ENCODE data around the gene TJP1.
"Not testable (repeated sequence)": the region's sequence is repeated elsewhere in the genome, so short reads cannot be mapped to it uniquely, and the experiment has no call there.

TJP1 gene

GRCh38 chr15:29708519-29708918 lies 113.7 kb downstream of the TJP1 start:
- DNase-seq, result no peak

DNA sequence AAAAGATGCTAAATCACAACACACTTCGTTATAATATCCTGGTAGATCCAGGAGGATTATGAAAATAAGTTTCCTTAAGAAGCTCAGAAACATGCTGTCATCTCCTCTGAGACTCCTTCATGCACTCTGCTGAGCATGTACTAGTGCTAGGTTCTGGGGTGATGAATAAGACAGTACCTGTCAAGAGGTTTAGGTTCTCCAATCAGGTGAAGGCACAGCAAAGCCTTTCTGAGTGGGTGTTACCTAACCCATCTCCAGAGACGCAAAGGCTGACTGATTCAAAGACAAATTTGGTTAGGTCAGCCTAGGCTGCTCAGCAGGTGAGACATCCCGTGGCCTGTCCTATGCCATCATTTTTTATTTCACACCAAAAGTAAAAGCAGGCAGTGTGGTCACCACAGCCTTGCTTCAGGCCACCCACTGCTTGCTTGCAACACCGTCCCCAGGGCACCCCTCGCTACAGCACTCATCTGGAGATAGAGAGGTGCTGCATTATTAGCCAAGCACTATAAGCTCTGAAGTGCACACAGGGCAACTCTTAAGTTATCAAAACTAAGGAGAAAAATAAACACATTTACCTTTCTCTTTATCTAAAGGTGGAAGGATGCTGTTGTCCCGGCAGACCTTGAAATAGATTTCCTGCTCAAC lies 117.2 kb downstream of the TJP1 start:
- peak in 14 of 56 donors; percentile 6 to 71 (median 34) for DNase-seq

DNA sequence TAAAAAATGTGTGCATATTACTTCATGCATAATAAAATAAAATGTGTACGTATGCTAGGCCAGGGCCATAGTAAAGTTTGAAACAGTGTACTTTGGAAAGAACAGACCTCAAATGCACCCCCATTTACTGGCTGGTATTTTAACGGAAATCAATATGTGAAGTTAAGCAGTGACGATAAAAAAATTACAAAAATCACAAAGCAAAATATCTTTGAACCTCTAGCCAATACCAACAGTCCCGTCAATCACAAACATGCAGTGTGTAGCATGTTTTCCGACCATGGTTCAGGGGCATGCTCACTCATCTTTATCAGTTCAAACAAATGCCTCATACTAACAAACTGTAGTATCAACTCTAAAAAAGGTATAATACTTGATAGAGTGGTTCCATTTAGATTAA lies 121.1 kb downstream of the TJP1 start:
- no peak for DNase-seq

DNA sequence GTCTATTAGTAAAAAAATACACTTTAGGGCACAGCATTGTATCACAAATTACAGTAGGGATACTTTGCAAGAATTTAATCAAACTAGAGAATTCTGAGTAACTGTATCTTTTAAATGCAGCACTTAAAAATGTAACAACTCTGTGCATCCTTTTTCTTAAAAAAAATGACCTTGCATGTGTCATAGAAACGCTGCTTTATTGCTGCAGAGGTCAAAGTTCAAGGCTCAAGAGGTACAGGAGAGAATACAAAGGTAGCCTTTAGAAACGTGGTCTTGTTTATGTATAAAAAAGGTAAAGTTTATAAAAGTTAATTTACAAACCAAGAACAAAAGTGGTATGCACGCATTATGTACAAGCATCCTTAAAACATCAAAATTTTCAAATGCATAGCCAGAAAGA lies 122.0 kb downstream of the TJP1 start:
- DNase-seq, result no peak

DNA sequence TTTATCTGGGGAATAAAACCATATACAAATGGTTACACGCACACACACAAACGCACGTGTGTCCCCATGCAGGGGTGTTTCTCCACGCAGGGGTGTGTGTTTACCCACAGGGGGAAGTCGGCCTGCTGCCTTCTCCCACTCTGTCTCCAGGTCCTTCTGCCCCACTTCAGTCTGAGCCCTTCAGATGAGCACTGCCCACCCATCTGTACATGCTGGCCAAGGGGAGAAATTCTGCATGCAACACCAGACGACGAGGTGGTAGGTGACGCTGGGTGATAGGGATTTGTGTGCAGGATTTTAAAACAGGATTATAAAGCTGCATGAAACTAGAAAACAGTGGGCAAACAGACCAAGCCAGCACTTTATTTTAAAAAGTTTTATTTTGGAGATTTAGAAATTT lies 122.5 kb downstream of the TJP1 start:
- DNase-seq, result no peak

DNA sequence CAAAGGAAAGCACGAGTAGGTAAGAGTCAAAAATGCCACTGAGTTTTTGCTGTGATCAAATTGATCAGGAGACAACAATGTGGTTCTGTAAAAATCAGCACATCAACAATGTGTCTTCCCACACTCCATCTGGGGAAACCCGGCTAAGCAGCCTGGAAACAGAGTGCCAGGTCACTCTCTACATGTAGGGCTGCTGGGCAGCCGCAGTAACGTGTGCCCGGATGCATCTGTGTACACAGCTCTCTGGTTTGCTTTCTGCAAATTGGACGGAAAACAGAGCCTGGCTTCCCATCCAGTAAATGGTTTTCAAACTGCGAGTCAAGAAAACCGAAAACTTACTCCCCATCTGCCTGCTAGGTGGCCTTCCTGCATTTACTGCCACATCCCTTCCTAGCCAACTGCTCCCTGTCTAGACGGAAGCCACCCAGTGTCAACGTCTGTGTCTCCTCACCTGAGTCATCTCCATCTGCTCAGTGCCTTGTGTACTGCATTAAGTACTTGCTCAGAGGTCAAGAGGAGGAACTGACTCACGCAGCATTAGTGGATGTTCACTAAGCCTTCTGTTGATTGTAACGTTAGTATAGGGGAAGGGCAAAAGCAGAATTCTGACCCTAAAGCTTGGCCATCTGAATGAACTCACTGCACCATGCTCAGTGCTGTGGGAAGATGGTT lies 124.1 kb downstream of the TJP1 start:
- no peak for DNase-seq

- DNase-seq, result no peak
These were observed 125.1 kb downstream of the TJP1 start for GRCh38 chr15:29696950-29697738.

GRCh38 chr15:29696506-29696905 lies 125.8 kb downstream of the TJP1 start:
- not testable (repeated sequence) for DNase-seq

GRCh38 chr15:29695489-29696167 lies 126.6 kb downstream of the TJP1 start:
- DNase-seq, result no peak

GRCh38 chr15:29693225-29693624 lies 129.0 kb downstream of the TJP1 start:
- DNase-seq, result no peak

- no peak for DNase-seq
These were observed 129.7 kb downstream of the TJP1 start for GRCh38 chr15:29692527-29692926.

DNA sequence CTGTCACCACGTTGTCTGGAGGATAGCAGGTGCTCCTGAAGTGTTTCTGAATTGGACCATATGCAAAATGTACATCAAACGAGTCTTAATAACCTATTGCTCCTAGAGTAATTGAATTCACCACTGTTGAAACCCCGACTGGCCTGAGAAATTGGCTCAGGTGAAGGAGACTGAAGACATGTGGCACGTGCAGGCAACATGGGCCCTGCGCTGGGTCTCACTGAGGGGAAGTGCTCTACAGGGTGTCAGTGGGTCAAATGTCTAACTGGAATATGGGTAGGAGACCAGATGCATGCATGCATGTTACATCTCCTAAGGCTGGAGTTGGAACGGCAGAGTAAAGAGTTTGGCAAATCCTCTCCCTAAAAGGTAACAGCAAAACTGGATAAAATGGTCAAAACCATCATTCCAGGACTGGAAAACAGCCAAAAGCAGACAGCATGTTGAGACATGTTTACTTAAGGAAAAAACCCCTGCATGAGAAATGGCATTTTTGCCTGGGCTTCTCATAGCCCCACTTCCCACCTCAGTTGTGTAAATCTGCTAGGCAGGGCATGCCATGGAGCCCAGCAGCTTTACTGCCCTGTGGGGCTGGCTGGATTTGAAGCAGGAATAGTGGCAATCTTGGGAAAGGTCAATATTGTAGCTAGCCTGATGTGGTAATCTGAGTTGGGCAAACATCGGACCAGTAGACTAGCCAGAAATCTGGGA lies 131.3 kb downstream of the TJP1 start:
- DNase-seq, result no peak

DNA sequence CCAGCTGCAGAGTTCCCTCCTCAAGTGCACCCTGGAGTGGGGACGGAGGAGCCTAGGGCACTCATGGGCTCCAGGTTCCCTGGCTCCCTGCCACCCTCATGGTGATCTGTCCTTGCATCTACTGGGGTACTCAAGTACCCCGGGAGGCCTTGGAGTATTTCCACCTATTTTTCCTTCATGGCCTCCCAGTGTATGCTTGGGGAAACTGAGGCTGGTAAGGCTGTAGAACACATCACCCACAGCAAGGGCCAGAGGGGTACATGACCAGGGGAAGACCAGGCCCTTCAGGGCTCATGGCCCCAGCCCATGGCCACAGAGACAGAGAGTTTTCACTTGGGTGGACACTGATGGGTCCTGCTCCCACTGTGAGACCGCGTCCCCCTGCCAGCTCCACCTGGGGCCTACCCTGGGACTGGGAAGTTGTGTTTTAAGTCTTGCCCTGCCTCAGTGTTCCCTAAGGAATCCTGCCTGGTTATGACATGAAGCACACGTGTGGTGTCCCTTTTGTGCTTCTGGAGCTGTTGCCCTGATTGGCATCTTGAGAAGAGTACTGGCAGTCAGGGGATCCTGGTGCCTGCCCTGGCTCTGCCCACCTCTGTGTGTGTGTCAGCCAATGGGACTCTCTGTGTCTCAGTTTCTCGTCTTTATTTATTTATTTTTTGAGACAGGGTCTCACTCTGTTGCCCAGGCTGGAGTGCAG lies 132.8 kb downstream of the TJP1 start:
- DNase-seq, result no peak

DNA sequence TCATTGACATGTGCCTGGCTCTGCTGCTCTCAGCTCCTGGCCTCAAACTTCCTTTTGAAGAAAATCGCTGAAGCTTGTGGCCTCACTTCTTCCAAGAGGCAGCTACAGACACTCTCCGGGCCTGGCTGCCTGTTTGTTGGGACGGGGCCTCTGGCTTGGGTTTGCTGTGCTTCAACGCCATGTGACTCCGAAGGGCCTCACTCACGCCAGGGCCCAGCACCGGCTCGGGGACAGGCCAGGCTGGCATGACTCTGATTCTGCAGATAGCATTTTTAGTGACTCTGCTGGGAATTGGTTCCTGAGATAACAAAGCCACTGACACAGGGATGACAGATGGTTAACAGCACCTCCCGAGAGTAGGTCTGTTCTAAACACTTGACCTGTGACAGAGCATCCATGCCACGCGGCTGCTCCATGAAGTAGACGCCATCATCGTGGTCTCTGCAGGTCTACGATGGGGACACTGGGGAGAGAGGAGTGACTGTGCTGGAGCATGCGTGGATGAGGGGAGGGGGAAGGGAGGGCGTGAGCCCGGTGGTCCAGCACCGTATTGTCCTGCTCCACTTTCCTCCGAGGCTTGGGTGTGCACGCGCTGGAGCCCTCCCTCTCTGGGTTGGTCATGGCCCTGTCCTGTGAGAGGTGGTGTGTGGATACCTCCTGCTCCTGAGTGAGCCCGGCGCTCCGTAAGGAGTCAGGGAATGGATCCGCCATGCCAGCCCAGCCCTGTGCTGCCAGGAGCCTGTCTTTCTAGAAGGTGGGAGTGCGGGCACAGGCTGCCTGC lies 133.6 kb downstream of the TJP1 start:
- DNase-seq, result peak in 3 of 56 donors; percentile 15 to 31 (median 20)

GRCh38 chr15:29687939-29688505 lies 134.2 kb downstream of the TJP1 start:
- DNase-seq, result no peak

GRCh38 chr15:29687204-29687815 lies 135.0 kb downstream of the TJP1 start:
- no peak for DNase-seq

- no peak for DNase-seq
These were observed 135.6 kb downstream of the TJP1 start for GRCh38 chr15:29686445-29687203.

DNA sequence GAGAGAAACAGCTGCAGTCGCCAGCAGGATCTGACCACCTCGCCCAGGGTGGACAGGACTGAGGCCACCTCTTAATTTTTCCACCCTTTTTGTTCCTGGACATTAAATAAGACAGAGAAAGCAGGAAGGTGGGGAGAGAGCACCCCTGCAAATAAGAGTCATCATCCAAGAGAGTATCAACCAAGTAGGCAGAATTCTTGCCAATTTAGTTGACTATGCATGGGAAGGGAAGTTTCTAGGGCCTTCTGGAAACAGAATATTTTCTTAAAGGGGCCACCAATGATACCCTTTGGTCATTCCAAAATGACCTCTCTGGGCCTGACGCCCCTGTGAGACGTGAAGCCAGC lies 136.2 kb downstream of the TJP1 start:
- DNase-seq, result no peak
